ENCODE data around the gene TMEM41B.

The TMEM41B gene

DNA sequence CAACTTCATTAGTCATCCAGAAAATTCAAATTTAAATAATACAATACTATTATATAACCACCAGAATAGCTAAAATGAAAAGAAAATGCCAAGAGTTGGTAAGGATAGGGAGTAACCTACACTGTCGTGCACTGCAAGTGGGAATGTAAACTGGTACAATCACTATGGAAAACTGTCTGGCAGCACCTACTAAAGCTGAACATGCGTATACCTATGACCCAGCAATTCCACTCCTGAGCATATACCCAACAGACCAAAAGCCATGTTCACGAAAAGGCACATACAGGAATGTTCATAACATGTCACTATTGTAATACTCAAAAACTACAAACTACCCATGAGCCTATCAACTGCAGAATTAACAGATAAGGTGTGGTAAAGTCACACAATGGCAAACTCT is 81.9 kb downstream of the TMEM41B start:
- no peaks in the 10 kb centered on the region for H3K36me3 ChIP-seq
- H3K27ac ChIP-seq, result no peak overlapping the region
- no peaks in the 10 kb centered on the region for H3K9me3 ChIP-seq (ENCODE audit: severe bottlenecking)
- no peak overlapping the region for H3K4me3 ChIP-seq (ENCODE audit: low read depth, low read length)
- DNase-seq, result no peak
- H3K27me3 ChIP-seq (ENCODE audit: insufficient read depth, low read depth, severe bottlenecking), result no peaks in the 10 kb centered on the region
- TF ChIP-seq, protein P1, sequence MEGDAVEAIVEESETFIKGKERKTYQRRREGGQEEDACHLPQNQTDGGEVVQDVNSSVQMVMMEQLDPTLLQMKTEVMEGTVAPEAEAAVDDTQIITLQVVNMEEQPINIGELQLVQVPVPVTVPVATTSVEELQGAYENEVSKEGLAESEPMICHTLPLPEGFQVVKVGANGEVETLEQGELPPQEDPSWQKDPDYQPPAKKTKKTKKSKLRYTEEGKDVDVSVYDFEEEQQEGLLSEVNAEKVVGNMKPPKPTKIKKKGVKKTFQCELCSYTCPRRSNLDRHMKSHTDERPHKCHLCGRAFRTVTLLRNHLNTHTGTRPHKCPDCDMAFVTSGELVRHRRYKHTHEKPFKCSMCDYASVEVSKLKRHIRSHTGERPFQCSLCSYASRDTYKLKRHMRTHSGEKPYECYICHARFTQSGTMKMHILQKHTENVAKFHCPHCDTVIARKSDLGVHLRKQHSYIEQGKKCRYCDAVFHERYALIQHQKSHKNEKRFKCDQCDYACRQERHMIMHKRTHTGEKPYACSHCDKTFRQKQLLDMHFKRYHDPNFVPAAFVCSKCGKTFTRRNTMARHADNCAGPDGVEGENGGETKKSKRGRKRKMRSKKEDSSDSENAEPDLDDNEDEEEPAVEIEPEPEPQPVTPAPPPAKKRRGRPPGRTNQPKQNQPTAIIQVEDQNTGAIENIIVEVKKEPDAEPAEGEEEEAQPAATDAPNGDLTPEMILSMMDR (IDR thresholded peaks at IDR 0.05; ENCODE audit: low read depth, low read length), result no peak

DNA sequence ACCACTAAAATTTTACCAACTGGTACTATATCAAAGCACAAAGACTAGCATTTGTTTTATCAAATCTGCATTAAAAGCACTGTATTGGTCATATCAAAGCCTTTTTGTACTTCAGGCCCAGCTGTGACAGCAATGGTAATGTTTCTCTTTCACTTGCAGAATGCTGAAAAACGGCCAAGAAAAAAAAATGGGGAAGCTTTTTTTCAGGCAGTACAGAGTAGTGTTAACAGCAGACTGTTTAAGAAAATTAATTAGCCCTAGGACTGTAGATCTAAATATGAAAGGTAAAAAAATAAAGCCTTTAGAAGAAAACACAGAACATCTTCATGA is 82.6 kb downstream of the TMEM41B start:
- no peak overlapping the region for H3K27ac ChIP-seq
- H3K27me3 ChIP-seq (ENCODE audit: insufficient read depth, low read depth, severe bottlenecking), result no peaks in the 10 kb centered on the region
- H3K9me3 ChIP-seq (ENCODE audit: severe bottlenecking), result no peaks in the 10 kb centered on the region
- no peaks in the 10 kb centered on the region for H3K36me3 ChIP-seq
- TF ChIP-seq, protein P1 (IDR thresholded peaks at IDR 0.05; ENCODE audit: low read depth, low read length), result no peak
- no peak overlapping the region for H3K4me3 ChIP-seq (ENCODE audit: low read depth, low read length)
- DNase-seq, result no peak
